Erythroblast (primary cell): ENCODE data around the gene CMTR1.

ENCODE experiments used
- DNase-seq, 2 experiments: peaks; one replicate each; lab custom pipeline; 2025; lab: John Stamatoyannopoulos, UW
- GATA1 ChIP-seq: IDR thresholded peaks from 2 replicates; pipeline ENCODE4 v1.6.1; 2011; ENCODE audit warnings: low read depth, mild to moderate bottlenecking, control low read depth, low read length, moderate library complexity
- POLR2A ChIP-seq: IDR thresholded peaks from 2 replicates; pipeline ENCODE4 v1.6.1; 2011; ENCODE audit warnings: mild to moderate bottlenecking, low read length

CMTR1 gene

GRCh38 chr6:37432916-37433656 lies at the start of gene CMTR1:
CMTR1 (plus strand) TSS chr6:37433221; CDS start chr6:37435630, 2,409 bp downstream.
- DNase-seq = peak; percentile 94 to 97
- TF ChIP-seq GATA1 = no peak
- peak; percentile 80 for TF ChIP-seq POLR2A

- TF ChIP-seq POLR2A (no peak), GATA1 (no peak)
These were observed 44.4 kb upstream of the CMTR1 start for GRCh38 chr6:37388578-37388977.

GRCh38 chr6:37389857-37390256 lies 43.2 kb upstream of the CMTR1 start:
- TF ChIP-seq GATA1 (no peak), POLR2A (no peak)

More at GRCh38 chr6:37388578-37388977, 44.4 kb upstream of the CMTR1 start:
- DNase-seq = no peak

GRCh38 chr6:37391120-37391519 lies 41.9 kb upstream of the CMTR1 start:
- no peak for DNase-seq
- TF ChIP-seq POLR2A = no peak
- no peak for TF ChIP-seq GATA1

More at GRCh38 chr6:37389857-37390256, 43.2 kb upstream of the CMTR1 start:
- no peak for DNase-seq

GRCh38 chr6:37392821-37393220 lies 40.2 kb upstream of the CMTR1 start:
- TF ChIP-seq POLR2A (no peak), GATA1 (no peak)

GRCh38 chr6:37393381-37393929 lies 39.6 kb upstream of the CMTR1 start:
- DNase-seq = no peak
- TF ChIP-seq POLR2A (no peak), GATA1 (no peak)

More at GRCh38 chr6:37392821-37393220, 40.2 kb upstream of the CMTR1 start:
- no peak for DNase-seq

GRCh38 chr6:37396571-37397180 lies 36.3 kb upstream of the CMTR1 start:
- TF ChIP-seq POLR2A (no peak), GATA1 (no peak)
- DNase-seq = no peak

- TF ChIP-seq GATA1 (no peak), POLR2A (no peak)
- peak; percentile 8 to 26 for DNase-seq
These were observed 33.9 kb upstream of the CMTR1 start for GRCh38 chr6:37399131-37399530.

GRCh38 chr6:37399795-37400490 lies 33.1 kb upstream of the CMTR1 start:
- no peak for TF ChIP-seq GATA1
- TF ChIP-seq POLR2A = no peak
- DNase-seq = peak; percentile 24 to 37

GRCh38 chr6:37401658-37402057 lies 31.4 kb upstream of the CMTR1 start:
- peak; percentile 78 to 93 for DNase-seq
- TF ChIP-seq POLR2A = peak; percentile 19

- no peak for DNase-seq
- TF ChIP-seq POLR2A (no peak), GATA1 (no peak)
These were observed 26.2 kb upstream of the CMTR1 start for GRCh38 chr6:37406726-37407341.

GRCh38 chr6:37407948-37408347 lies 25.1 kb upstream of the CMTR1 start:
- TF ChIP-seq GATA1 (no peak), POLR2A (no peak)

GRCh38 chr6:37409501-37409900 lies 23.5 kb upstream of the CMTR1 start:
- no peak for DNase-seq
- no peak for TF ChIP-seq GATA1
- no peak for TF ChIP-seq POLR2A

More at GRCh38 chr6:37407948-37408347, 25.1 kb upstream of the CMTR1 start:
- DNase-seq = no peak
